Transverse colon (tissue), 4 donors: ENCODE measurements around the gene FKBP5.
"Not testable (repeated sequence)": the region's sequence is repeated elsewhere in the genome, so short reads cannot be mapped to it uniquely, and the experiment has no call there.

Experiments
- CTCF ChIP-seq, 5 experiments: fragments of 200-600 bp in 3 of 5; fragments of 450-650 bp in 2 of 5; sonication (generic) in 3 of 5; IDR thresholded peaks; 1 replicate in 2 of 5; 2 replicates in 3 of 5; pipeline ENCODE4 v1.5.1; 2016 to 2017; ENCODE audit warnings: antibody characterized with exemption in 5 of 5, inconsistent platforms in 3 of 5, mild to moderate bottlenecking in 2 of 5, moderate library complexity in 1 of 5
- EP300 ChIP-seq: sonication (generic); formaldehyde crosslinking; IDR thresholded peaks from one replicate; pipeline ENCODE4 v1.6.1; 2017; ENCODE audit warnings: antibody characterized with exemption, low read depth
- POLR2A ChIP-seq: fragments of 450-650 bp; IDR thresholded peaks from one replicate; pipeline ENCODE4 v1.6.1; 2016; ENCODE audit warnings: antibody characterized with exemption, mild to moderate bottlenecking, moderate library complexity
- POLR2AphosphoS5 ChIP-seq, 3 donors: sonication (generic); formaldehyde crosslinking; IDR thresholded peaks; one replicate each; pipeline ENCODE4 v1.6.1; 2016; ENCODE audit warnings: antibody characterized with exemption in 3 of 3

- not testable (repeated sequence) for TF ChIP-seq CTCF (IDR thresholded peaks at IDR 0.05); POLR2A; EP300
- peak in 2 of 3 donors; percentile 37 to 44 for TF ChIP-seq POLR2AphosphoS5 (IDR thresholded peaks at IDR 0.05)
Measured at GRCh38 chr6:35570885-35571330, 117.8 kb downstream of the FKBP5 start.
